Sigmoid colon (tissue), 7 donors: ENCODE measurements around the gene MAML3. TPM values are rescaled to one million over a fixed set of nuclear protein-coding genes. Genes with fewer than 3 reads are reported as not detected.

ENCODE experiments used
- DNase-seq: peaks from one replicate; pipeline ENCODE4 v3.0.0-alpha.2; 2019
- H3K27ac ChIP-seq, 4 donors: fragments of 200-600 bp; sonication (generic); one replicate each; pipeline ENCODE4 v1.5.1; 2016 to 2019; ENCODE audit warnings: mild to moderate bottlenecking in 1 of 4
- H3K27me3 ChIP-seq, 3 donors: fragments of 200-600 bp; sonication (generic); one replicate each; pipeline ENCODE4 v1.5.1; 2019; ENCODE audit warnings: mild to moderate bottlenecking in 1 of 3
- H3K36me3 ChIP-seq, 4 donors: fragments of 200-600 bp; sonication (generic); one replicate each; pipeline ENCODE4 v1.5.1; 2016 to 2019
- H3K4me1 ChIP-seq, 4 donors: fragments of 200-600 bp; sonication (generic); one replicate each; pipeline ENCODE4 v1.5.1; 2017 to 2019
- H3K4me3 ChIP-seq, 4 donors: fragments of 200-600 bp; sonication (generic); one replicate each; pipeline ENCODE4 v1.5.1; 2017 to 2019; ENCODE audit warnings: mild to moderate bottlenecking in 2 of 4, moderate library complexity in 1 of 4
- H3K9me3 ChIP-seq, 4 donors: fragments of 200-600 bp in 3 of 4; sonication (generic) in 3 of 4; one replicate each; pipeline versions ENCODE4 v1.5.1 to v1.6.1; 2013 to 2019
- CTCF ChIP-seq, 4 experiments: fragments of 450-650 bp in 3 of 4; fragments of 200-600 bp in 1 of 4; IDR thresholded peaks; one replicate each; pipeline ENCODE4 v1.5.1; 2016 to 2019; ENCODE audit warnings: antibody characterized with exemption in 4 of 4, mild to moderate bottlenecking in 3 of 4, moderate library complexity in 2 of 4
- EP300 ChIP-seq, 4 donors: sonication (generic); formaldehyde crosslinking; IDR thresholded peaks; one replicate each; pipeline ENCODE4 v1.6.1; 2017; ENCODE audit warnings: antibody characterized with exemption in 4 of 4
- POLR2A ChIP-seq, 2 donors: fragments of 450-650 bp; IDR thresholded peaks; one replicate each; pipeline ENCODE4 v1.6.1; 2016; ENCODE audit warnings: antibody characterized with exemption in 2 of 2, mild to moderate bottlenecking in 2 of 2, moderate library complexity in 2 of 2
- POLR2AphosphoS5 ChIP-seq, 4 donors: sonication (generic); formaldehyde crosslinking; IDR thresholded peaks; one replicate each; pipeline ENCODE4 v1.6.1; 2017; ENCODE audit warnings: antibody characterized with exemption in 4 of 4
- WGBS, 2 donors: extraction: QIAGEN DNeasy Blood & Tissue Kit; methylation state at CpG; one replicate each; pipeline ENCODE4 v1.1.7; 2013; 5-methylcytosine and 5-hydroxymethylcytosine counted together
- intact Hi-C: fragments of 100-400 bp; cut with DNase I; formaldehyde crosslinking; loops from one replicate; pipeline ENCODE4 v1.15.1; 2023
- polyA plus RNA-seq, 3 donors: library from polyadenylated mRNA; stranded (reverse); fragments of 200-250 nt; gene quantifications; one replicate each; pipeline ENCODE4 v1.2.3, GENCODE V29; 2013
- total RNA-seq, 4 donors: library from RNA; depleted of rRNA; stranded (reverse); fragments of >200 nt; gene quantifications; one replicate each; pipeline ENCODE4 v1.1.0, GENCODE V29; 2016
- donor health status: healthy with polysubstance abuse.
- donor health status: Bipolar disorder and iron deficiency.
- donor health status: healthy.

Gene MAML3
- total and polyA plus RNA-seq, 7 donors, result 3.5 to 16.3 (median 5.4) TPM

GRCh38 chr4:139853309-139853708 is 300.7 kb downstream of the MAML3 start:
- DNase-seq, result no peak
- no peaks in the 10 kb centered on the region for H3K9me3 ChIP-seq
- intact Hi-C loops, result no loop called here
- peaks cover 0 to 15% (median 10%) of the 10 kb centered on the region in 4 donors for H3K4me1 ChIP-seq
- no peak for TF ChIP-seq POLR2AphosphoS5 (IDR thresholded peaks at IDR 0.05)
- TF ChIP-seq POLR2A (IDR thresholded peaks at IDR 0.05), result no peak
- no peak for TF ChIP-seq CTCF (IDR thresholded peaks at IDR 0.05)
- TF ChIP-seq EP300 (IDR thresholded peaks at IDR 0.05), result no peak
- H3K36me3 ChIP-seq, result no peaks in the 10 kb centered on the region
- no peak overlapping the region for H3K27ac ChIP-seq
- no peaks in the 10 kb centered on the region for H3K27me3 ChIP-seq
- H3K4me3 ChIP-seq, result no peak overlapping the region

GRCh38 chr4:139852612-139853269 is 301.2 kb downstream of the MAML3 start:
- Histone ChIP-seq H3K9me3 (no peaks in the 10 kb centered on the region), H3K4me3 (no peak overlapping the region), H3K27ac (no peak overlapping the region), H3K27me3 (no peaks in the 10 kb centered on the region), H3K4me1 (peaks cover 0 to 15% (median 10%) of the 10 kb centered on the region in 4 donors), H3K36me3 (no peaks in the 10 kb centered on the region)
- intact Hi-C loops, result no loop called here
- no peak for TF ChIP-seq POLR2AphosphoS5 (IDR thresholded peaks at IDR 0.05)
- no peak for TF ChIP-seq POLR2A (IDR thresholded peaks at IDR 0.05)
- no peak for TF ChIP-seq EP300 (IDR thresholded peaks at IDR 0.05)
- TF ChIP-seq CTCF (IDR thresholded peaks at IDR 0.05), result no peak
- no peak for DNase-seq
- 92 to 98% methylated on average over 4 of the region's 4 CpGs for WGBS, 2 donors

- no peak overlapping the region for H3K4me3 ChIP-seq
- TF ChIP-seq POLR2AphosphoS5 (IDR thresholded peaks at IDR 0.05) (no peak), CTCF (IDR thresholded peaks at IDR 0.05) (no peak), POLR2A (IDR thresholded peaks at IDR 0.05) (no peak), EP300 (IDR thresholded peaks at IDR 0.05) (no peak)
- peaks cover 0 to 7% (median under 1%) of the 10 kb centered on the region in 4 donors for H3K4me1 ChIP-seq
- 91 to 96% methylated on average over 4 of the region's 4 CpGs for whole genome bisulfite sequencing, 2 donors
- H3K27me3 ChIP-seq, result no peaks in the 10 kb centered on the region
- DNase-seq, result no peak
- intact Hi-C loops, result no loop called here
- H3K36me3 ChIP-seq, result no peaks in the 10 kb centered on the region
- H3K27ac ChIP-seq, result no peak overlapping the region
- H3K9me3 ChIP-seq, result no peaks in the 10 kb centered on the region
These were observed 302.3 kb downstream of the MAML3 start for GRCh38 chr4:139851639-139852038.

- intact Hi-C loops, result no loop called here
- no peaks in the 10 kb centered on the region for H3K36me3 ChIP-seq
- 73 to 83% methylated on average over 2 of the region's 2 CpGs for WGBS, 2 donors
These were observed 302.9 kb downstream of the MAML3 start for GRCh38 chr4:139851133-139851532.

More at GRCh38 chr4:139851133-139851532, 302.9 kb downstream of the MAML3 start:
- Histone ChIP-seq H3K27me3 (no peaks in the 10 kb centered on the region), H3K4me1 (peaks cover 0 to 3% (median 0%) of the 10 kb centered on the region in 4 donors), H3K4me3 (no peak overlapping the region), H3K27ac (no peak overlapping the region), H3K9me3 (no peaks in the 10 kb centered on the region)
- TF ChIP-seq EP300 (IDR thresholded peaks at IDR 0.05) (no peak), CTCF (IDR thresholded peaks at IDR 0.05) (no peak)
- no peak for DNase-seq
